Measurements from ENCODE around the gene DIAPH2.

Gene DIAPH2

DNA sequence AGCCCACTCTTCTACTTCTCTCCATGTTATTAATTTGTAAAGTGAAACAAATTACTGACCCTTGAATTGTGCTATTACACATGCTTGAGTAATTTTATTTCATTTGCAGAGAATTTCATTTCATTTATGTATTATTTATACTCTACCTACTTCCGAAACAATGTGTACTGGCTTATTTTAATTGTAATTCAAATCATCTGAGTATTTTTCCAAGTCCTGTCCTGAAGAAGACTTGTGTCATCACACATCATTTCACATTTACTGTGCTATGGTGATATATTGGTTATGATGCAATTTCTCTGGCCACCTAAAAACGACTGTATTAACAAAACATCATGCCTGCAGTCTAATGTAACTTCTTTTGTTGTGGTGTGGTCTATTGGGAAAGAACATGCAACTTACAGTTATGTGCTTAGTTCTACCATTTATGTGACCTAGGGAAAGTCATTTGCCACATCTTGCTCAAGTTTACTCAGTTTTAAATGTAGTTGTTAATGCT lies 583.6 kb downstream of the DIAPH2 start:
- Histone ChIP-seq H3K4me3 (no peak overlapping the region), H3K36me3 (no peaks in the 10 kb centered on the region), H4K20me1 (no peaks in the 10 kb centered on the region), H3K9me3 (no peaks in the 10 kb centered on the region), H3K4me2 (no peak overlapping the region), H3K4me1 (no peaks in the 10 kb centered on the region), H3K9ac (no peak overlapping the region), H3K27ac (no peak overlapping the region), H3K27me3 (peaks cover 18% of the 10 kb centered on the region)
- no peak; the same call in 1 of the 2 replicates for TF ChIP-seq Cebpa-rat (IDR thresholded peaks at IDR 0.05)

DNA sequence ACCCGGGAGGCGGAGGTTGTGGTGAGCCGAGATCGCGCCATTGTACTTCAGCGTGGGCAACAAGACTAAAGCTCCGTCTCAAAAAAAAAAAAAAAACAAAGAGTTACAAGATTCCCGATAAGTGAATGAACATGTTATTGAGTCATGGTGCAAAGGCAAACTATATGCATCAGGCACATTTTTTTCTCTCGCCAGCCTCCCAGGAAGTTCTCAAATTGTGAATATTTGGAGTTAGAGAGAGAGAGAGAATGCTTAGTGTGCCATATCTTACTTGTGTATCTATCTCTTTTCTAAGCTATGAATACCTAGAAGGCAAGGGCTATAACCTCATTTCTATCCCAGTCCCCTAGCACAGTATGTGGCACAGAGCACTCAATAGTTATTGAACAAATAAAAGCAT lies 599.9 kb downstream of the DIAPH2 start:
- no peak overlapping the region for H3K27ac ChIP-seq
- H3K4me3 ChIP-seq, result no peak overlapping the region
- H3K9ac ChIP-seq, result no peak overlapping the region
- no peaks in the 10 kb centered on the region for H3K36me3 ChIP-seq
- no peak for TF ChIP-seq Cebpa-rat (IDR thresholded peaks at IDR 0.05)
- no peaks in the 10 kb centered on the region for H4K20me1 ChIP-seq
- no peaks in the 10 kb centered on the region for H3K9me3 ChIP-seq
- peaks cover 34% of the 10 kb centered on the region for H3K27me3 ChIP-seq
- H3K4me1 ChIP-seq, result no peaks in the 10 kb centered on the region
- H3K4me2 ChIP-seq, result no peak overlapping the region

DNA sequence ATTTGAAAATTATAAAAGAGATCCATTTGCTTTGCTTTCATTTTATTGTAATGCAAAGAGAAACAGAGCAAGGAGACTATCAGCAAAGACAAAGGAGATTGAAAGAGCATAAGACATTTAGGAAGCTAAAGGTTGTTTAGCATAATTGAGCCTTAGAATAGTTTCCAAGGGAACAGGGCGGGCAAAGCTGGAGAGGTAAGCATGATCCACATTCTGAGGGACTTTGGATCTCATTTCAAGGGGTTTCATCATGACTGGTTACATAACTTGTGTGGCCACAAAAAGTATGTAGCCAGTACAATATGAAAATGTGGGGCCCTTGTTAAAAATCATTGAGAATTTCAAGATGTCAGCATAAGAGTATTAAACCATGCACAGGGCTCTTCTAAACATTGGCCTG lies 605.6 kb downstream of the DIAPH2 start:
- Histone ChIP-seq H3K4me3 (no peak overlapping the region), H3K9me3 (no peaks in the 10 kb centered on the region), H3K36me3 (no peaks in the 10 kb centered on the region), H4K20me1 (no peaks in the 10 kb centered on the region), H3K4me1 (no peaks in the 10 kb centered on the region), H3K27ac (no peak overlapping the region), H3K9ac (no peak overlapping the region), H3K27me3 (peaks cover 54% of the 10 kb centered on the region), H3K4me2 (no peak overlapping the region)
- TF ChIP-seq Cebpa-rat (IDR thresholded peaks at IDR 0.05), result no peak

DNA sequence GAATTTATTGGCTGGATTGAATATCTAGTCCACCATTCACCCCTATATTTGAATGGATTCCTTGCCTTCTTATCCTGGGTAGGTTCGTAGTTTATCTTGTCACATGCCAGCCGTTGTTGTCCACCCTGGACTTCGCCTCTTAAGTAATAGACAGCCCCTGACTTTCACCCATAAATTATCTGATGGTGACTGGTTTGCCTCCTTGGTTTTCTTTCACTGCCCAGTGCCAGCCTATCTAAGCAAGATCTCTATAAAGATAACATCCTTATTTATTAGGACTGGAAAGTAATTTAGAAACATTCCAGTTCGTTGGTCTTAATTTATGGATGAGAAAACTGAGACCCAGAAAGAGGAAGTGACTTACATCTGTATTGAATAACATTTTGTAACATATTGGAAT lies 609.4 kb downstream of the DIAPH2 start:
- H3K27me3 ChIP-seq, result peaks cover 26% of the 10 kb centered on the region
- no peaks in the 10 kb centered on the region for H3K36me3 ChIP-seq
- H3K9me3 ChIP-seq, result no peaks in the 10 kb centered on the region
- no peak overlapping the region for H3K9ac ChIP-seq
- TF ChIP-seq Cebpa-rat (IDR thresholded peaks at IDR 0.05), result no peak
- H3K4me2 ChIP-seq, result no peak overlapping the region
- no peak overlapping the region for H3K4me3 ChIP-seq
- H3K4me1 ChIP-seq, result no peaks in the 10 kb centered on the region
- H4K20me1 ChIP-seq, result no peaks in the 10 kb centered on the region
- H3K27ac ChIP-seq, result no peak overlapping the region

DNA sequence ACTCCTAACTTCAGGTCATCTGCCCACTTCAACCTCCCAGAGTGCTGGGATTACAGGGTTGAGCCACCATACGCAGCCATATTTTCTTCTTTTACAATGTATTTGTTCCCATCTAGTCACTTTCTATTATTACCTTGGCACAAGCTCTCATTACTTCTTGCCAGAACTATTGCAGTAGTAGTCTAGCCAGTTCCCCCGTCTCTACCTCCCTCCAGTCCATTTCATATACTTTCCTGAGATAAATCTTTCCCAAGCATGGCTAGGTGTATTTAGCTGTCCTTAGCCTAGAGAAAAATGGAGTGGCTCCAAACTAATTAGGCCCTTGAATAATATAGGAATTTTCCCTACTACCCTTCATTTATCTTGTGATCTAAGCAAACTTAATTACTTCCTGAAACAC lies 611.3 kb downstream of the DIAPH2 start:
- H3K4me3 ChIP-seq, result no peak overlapping the region
- no peaks in the 10 kb centered on the region for H4K20me1 ChIP-seq
- no peaks in the 10 kb centered on the region for H3K36me3 ChIP-seq
- H3K4me2 ChIP-seq, result no peak overlapping the region
- H3K9ac ChIP-seq, result no peak overlapping the region
- no peak overlapping the region for H3K27ac ChIP-seq
- H3K4me1 ChIP-seq, result no peaks in the 10 kb centered on the region
- H3K9me3 ChIP-seq, result no peaks in the 10 kb centered on the region
- peaks cover 14% of the 10 kb centered on the region; the same call in 1 of the 2 replicates for H3K27me3 ChIP-seq
- TF ChIP-seq Cebpa-rat (IDR thresholded peaks at IDR 0.05), result no peak

DNA sequence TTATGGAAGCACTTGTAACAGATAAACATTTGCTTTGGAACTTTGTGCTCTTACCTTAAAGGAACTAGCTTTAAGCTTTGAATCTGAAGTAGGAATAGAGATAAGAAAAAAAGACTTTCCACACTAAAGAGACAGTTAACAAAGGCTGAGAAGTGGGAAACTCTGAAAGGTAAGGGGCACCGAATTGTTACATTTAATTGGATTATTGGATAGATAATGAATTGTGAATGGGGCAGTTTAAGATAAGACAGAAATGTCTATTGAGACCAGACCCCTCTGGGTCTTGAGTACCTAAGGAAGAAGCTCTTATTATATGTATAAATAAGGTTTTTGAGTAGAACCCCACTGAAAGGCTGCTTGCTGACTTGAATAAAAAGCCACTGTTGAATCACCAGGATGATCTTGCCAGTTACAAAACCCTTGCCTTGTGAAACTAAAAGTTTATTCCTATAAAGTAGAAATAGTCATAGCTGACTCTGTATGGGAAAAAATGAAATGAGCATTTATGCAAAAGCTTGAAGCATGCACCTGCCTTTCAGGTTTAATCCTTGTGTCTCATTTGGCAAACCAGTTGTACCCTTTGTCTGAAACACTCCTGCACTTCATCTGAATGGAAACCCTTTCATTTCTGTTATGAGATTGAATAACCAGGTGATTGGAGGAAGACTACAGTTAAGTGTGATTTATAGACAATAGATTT lies 622.3 kb downstream of the DIAPH2 start:
- no peak overlapping the region for H3K4me2 ChIP-seq
- H3K27ac ChIP-seq, result no peak overlapping the region
- no peak for TF ChIP-seq Cebpa-rat (IDR thresholded peaks at IDR 0.05)
- H3K9me3 ChIP-seq, result no peaks in the 10 kb centered on the region
- no peaks in the 10 kb centered on the region for H3K4me1 ChIP-seq
- no peaks in the 10 kb centered on the region for H3K36me3 ChIP-seq
- no peak overlapping the region for H3K9ac ChIP-seq
- H3K4me3 ChIP-seq, result no peak overlapping the region
- H4K20me1 ChIP-seq, result no peaks in the 10 kb centered on the region
- peaks cover 34% of the 10 kb centered on the region for H3K27me3 ChIP-seq

DNA sequence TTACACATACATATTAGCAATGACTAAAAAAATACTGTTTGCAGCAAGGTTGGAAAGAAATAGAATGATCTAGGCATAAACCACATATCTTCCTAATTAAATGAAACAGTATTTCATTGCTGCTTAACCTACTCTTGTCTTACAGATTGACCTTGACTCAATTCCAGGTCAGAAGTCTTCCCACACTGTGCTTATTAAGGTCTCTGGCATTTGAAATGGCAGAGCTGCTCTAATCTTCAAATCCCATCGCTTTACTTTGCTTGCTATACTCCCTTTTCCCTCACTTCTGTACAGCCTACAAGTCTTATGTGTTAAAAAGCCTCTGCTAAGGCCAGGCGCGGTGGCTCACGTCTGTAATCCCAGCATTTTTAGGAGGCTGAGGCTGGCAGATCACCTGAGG lies 623.5 kb downstream of the DIAPH2 start:
- Histone ChIP-seq H3K36me3 (no peaks in the 10 kb centered on the region), H3K27ac (no peak overlapping the region), H3K4me1 (no peaks in the 10 kb centered on the region), H3K4me3 (no peak overlapping the region), H3K9me3 (no peaks in the 10 kb centered on the region), H4K20me1 (no peaks in the 10 kb centered on the region), H3K9ac (no peak overlapping the region), H3K27me3 (peaks cover 37% of the 10 kb centered on the region), H3K4me2 (no peak overlapping the region)
- no peak for TF ChIP-seq Cebpa-rat (IDR thresholded peaks at IDR 0.05)

DNA sequence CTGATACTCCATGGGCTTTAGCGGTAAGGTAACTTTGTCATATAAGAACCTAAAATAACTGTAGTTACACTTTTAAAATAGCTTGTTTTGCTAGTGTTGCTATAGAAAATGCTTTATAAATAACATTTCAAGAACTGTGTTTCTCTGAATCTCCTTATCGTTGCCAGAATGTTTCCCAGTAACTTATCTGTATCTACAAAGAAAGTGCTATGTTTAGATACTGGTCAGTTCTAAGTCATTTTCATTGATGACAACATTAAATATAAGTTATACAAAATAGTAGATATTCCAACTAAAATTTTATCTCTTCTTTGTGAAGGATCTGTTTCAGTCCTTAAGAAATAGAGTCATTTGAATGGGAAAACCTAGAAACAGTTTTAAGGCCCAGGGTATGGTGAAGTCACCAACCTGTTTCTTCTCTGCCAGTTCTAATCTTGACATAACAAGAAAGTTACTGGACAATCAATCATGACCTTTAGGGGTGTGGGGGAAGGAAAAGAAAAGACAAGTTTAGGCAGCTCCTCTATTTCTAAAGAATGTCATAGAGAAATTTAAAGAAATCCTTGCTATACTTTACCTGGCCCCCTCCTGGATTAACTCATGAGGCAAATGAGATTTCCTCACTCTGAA lies 625.0 kb downstream of the DIAPH2 start:
- Histone ChIP-seq H3K4me3 (no peak overlapping the region), H3K27ac (no peak overlapping the region), H4K20me1 (no peaks in the 10 kb centered on the region), H3K36me3 (no peaks in the 10 kb centered on the region), H3K4me1 (no peaks in the 10 kb centered on the region), H3K9me3 (no peaks in the 10 kb centered on the region), H3K27me3 (peaks cover 44% of the 10 kb centered on the region), H3K4me2 (no peak overlapping the region), H3K9ac (no peak overlapping the region)
- TF ChIP-seq Cebpa-rat (IDR thresholded peaks at IDR 0.05), result no peak

DNA sequence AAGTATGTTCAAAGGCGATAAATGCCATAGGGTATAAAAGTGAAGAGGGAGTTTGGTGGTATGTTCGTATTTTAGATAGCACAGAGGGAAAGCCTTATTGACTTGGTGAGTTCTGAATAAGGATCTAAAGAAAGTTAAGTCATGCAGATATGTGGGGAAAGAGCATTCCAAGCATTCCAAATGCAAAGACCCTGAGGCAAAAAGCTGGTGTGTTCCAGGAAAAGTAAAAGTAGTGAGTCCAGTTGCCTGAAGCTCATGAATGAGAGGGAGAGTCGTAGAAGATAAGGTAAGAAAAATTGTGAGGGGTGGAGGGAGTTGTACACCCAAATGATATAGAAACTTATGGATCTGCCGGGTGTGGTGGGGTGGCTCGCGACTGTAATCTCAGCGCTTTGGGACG lies 625.7 kb downstream of the DIAPH2 start:
- H3K36me3 ChIP-seq, result no peaks in the 10 kb centered on the region
- H3K9me3 ChIP-seq, result no peaks in the 10 kb centered on the region
- H3K9ac ChIP-seq, result no peak overlapping the region
- H3K4me1 ChIP-seq, result no peaks in the 10 kb centered on the region
- no peak for TF ChIP-seq Cebpa-rat (IDR thresholded peaks at IDR 0.05)
- peaks cover 46% of the 10 kb centered on the region for H3K27me3 ChIP-seq
- no peaks in the 10 kb centered on the region for H4K20me1 ChIP-seq
- H3K27ac ChIP-seq, result no peak overlapping the region
- H3K4me2 ChIP-seq, result no peak overlapping the region
- no peak overlapping the region for H3K4me3 ChIP-seq

DNA sequence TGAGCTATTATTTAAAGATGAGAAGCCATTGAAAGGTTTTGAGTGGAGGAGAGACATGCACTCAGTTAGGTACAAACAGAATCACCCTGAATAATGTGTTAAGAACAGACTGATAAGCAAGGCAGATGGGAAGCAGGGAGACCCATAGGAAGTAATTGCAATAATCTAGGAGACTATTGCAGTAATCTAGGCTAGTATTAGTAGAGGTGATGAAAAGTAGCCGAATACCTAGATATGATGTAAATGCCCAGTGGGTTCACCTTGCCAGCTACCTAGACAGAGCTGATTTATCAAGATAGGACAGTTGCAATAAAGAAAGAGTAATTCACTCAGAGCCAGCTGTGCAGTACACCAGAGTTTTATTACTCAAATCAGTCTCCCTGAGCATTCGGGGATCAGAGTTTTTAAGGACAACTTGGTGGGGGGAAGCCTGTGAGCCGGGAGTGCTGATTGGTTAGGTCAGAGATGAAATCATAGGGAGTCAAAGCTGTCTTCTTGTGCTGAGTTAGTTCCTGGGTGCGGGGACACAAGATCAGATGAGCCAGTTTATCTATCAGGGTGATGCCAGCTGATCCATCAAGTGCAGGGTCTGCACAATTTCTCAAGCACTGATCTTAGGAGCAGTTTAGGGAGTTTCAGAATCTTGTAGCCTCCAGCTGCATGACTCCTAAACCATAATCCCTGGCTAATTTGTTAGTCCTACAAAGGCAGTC lies 626.6 kb downstream of the DIAPH2 start:
- no peak overlapping the region for H3K9ac ChIP-seq

More for the DNA sequence above, 626.6 kb downstream of the DIAPH2 start:
- Histone ChIP-seq H3K36me3 (no peaks in the 10 kb centered on the region), H4K20me1 (no peaks in the 10 kb centered on the region), H3K9me3 (no peaks in the 10 kb centered on the region), H3K27me3 (peaks cover 41% of the 10 kb centered on the region), H3K4me3 (no peak overlapping the region), H3K4me2 (no peak overlapping the region), H3K4me1 (no peaks in the 10 kb centered on the region), H3K27ac (no peak overlapping the region)
- TF ChIP-seq Cebpa-rat (IDR thresholded peaks at IDR 0.05), result no peak

All from BLaER1 (cell line).